H1 (cell line): ENCODE data around the gene TUBA4B. TPM values are rescaled to one million over a fixed set of nuclear protein-coding genes. Genes with fewer than 3 reads are reported as not detected.

Experiments
- CREB1 ChIP-seq: IDR thresholded peaks from 2 replicates; pipeline ENCODE4 v1.6.1; 2012; ENCODE audit warnings: inconsistent platforms
- MAFK ChIP-seq: IDR thresholded peaks from 2 replicates; pipeline ENCODE4 v1.6.1; 2012; ENCODE audit warnings: low read depth, mild to moderate bottlenecking, improper control_type of control experiment, low read length
- SIRT6 ChIP-seq: IDR thresholded peaks from one replicate; pipeline ENCODE4 v1.7.1; 2012; ENCODE audit warnings: low read length, inconsistent platforms
- polyA plus RNA-seq, 7 experiments: library from polyadenylated mRNA; depleted of rRNA in 3 of 7; stranded (reverse) in 5 of 7; unstranded in 2 of 7; fragments of >200 nt in 5 of 7; fragments of 200-250 nt in 2 of 7; gene quantifications; 1 replicate in 5 of 7; 2 replicates in 1 of 7; 4 replicates in 1 of 7; pipeline versions ENCODE4 v1.2.1 to v1.2.3, GENCODE V29; 2011 to 2013; ENCODE audit warnings: missing spikeins in 2 of 7, mixed read lengths in 2 of 7
- total RNA-seq: library from RNA; stranded (reverse); fragmentation: NEBNext Ultra II Directional; extraction: Animal tissue kit (Norgen Biotek cat#: 25700); gene quantifications from 2 replicates; pipeline ENCODE4 v1.2.1, GENCODE V29; 2021

Gene TUBA4B
- total and polyA plus RNA-seq, 2 of the 8 experiments (the other 6 are each of a cell fraction or from before 2014, with no cell fraction given) = 0.08 to 0.24 TPM

- TF ChIP-seq MAFK = no peak
- TF ChIP-seq CREB1 = no peak
- TF ChIP-seq SIRT6 = no peak
Observed at GRCh38 chr2:219285373-219285735, 32.3 kb downstream of the TUBA4B start (continued).
